ENCODE results near the gene DDX18. TPM values are rescaled to one million over a fixed set of nuclear protein-coding genes. Genes with fewer than 3 reads are reported as not detected.

Gene DDX18
- total RNA-seq, 2 donors from 2014 or later: 46.4 to 67.9 TPM

GRCh38 chr2:117855886-117856285 lies 41.4 kb downstream of the DDX18 start:
- Histone ChIP-seq H3K9me3 (no peaks in the 10 kb centered on the region), H3K27me3 (replicated peaks; ENCODE audit: insufficient read depth) (no peaks in the 10 kb centered on the region), H3K27ac (no peak overlapping the region), H3K4me1 (ENCODE audit: control insufficient read depth in 1 of 2, low read depth in 2 of 2) (no peaks in the 10 kb centered on the region), H3K36me3 (no peaks in the 10 kb centered on the region), H3K4me3 (no peak overlapping the region)
- TF ChIP-seq CTCF (IDR thresholded peaks at IDR 0.05): no peak
- DNase-seq (ENCODE audit: low spot score): no peak
- ATAC-seq (ENCODE audit: insufficient number of reproducible peaks, low FRiP score, low read depth): no peak

- no peak overlapping the region for H3K27ac ChIP-seq
- ATAC-seq (ENCODE audit: insufficient number of reproducible peaks, low FRiP score, low read depth) (no peak), DNase-seq (ENCODE audit: low spot score) (no peak)
- H3K4me1 ChIP-seq (ENCODE audit: control insufficient read depth in 1 of 2, low read depth in 2 of 2): no peaks in the 10 kb centered on the region
- H3K4me3 ChIP-seq: no peak overlapping the region
- TF ChIP-seq CTCF (IDR thresholded peaks at IDR 0.05): no peak
- H3K36me3 ChIP-seq: no peaks in the 10 kb centered on the region
- no peaks in the 10 kb centered on the region for H3K9me3 ChIP-seq
- H3K27me3 ChIP-seq (replicated peaks; ENCODE audit: insufficient read depth): no peaks in the 10 kb centered on the region
Observed at GRCh38 chr2:117856415-117857210, 42.1 kb downstream of the DDX18 start.

GRCh38 chr2:117858336-117858735 lies 43.8 kb downstream of the DDX18 start:
- no peak for TF ChIP-seq CTCF (IDR thresholded peaks at IDR 0.05)
- Histone ChIP-seq H3K36me3 (no peaks in the 10 kb centered on the region), H3K4me1 (ENCODE audit: control insufficient read depth in 1 of 2, low read depth in 2 of 2) (no peaks in the 10 kb centered on the region), H3K4me3 (no peak overlapping the region), H3K27me3 (replicated peaks; ENCODE audit: insufficient read depth) (no peaks in the 10 kb centered on the region), H3K27ac (no peak overlapping the region), H3K9me3 (no peaks in the 10 kb centered on the region)
- ATAC-seq (ENCODE audit: insufficient number of reproducible peaks, low FRiP score, low read depth) (no peak), DNase-seq (ENCODE audit: low spot score) (no peak)

- ATAC-seq (ENCODE audit: insufficient number of reproducible peaks, low FRiP score, low read depth) (no peak), DNase-seq (ENCODE audit: low spot score) (no peak)
- no peak for TF ChIP-seq CTCF (IDR thresholded peaks at IDR 0.05)
- Histone ChIP-seq H3K4me3 (no peak overlapping the region), H3K9me3 (no peaks in the 10 kb centered on the region), H3K27ac (no peak overlapping the region), H3K27me3 (replicated peaks; ENCODE audit: insufficient read depth) (no peaks in the 10 kb centered on the region), H3K4me1 (ENCODE audit: control insufficient read depth in 1 of 2, low read depth in 2 of 2) (no peaks in the 10 kb centered on the region), H3K36me3 (no peaks in the 10 kb centered on the region)
Observed at GRCh38 chr2:117858892-117859531, 44.5 kb downstream of the DDX18 start.

- no peak for ATAC-seq (ENCODE audit: insufficient number of reproducible peaks, low FRiP score, low read depth)
- H3K36me3 ChIP-seq: no peaks in the 10 kb centered on the region
- TF ChIP-seq CTCF (IDR thresholded peaks at IDR 0.05): no peak
- no peak overlapping the region for H3K4me3 ChIP-seq
- DNase-seq (ENCODE audit: low spot score): no peak
- H3K27ac ChIP-seq: no peak overlapping the region
- no peaks in the 10 kb centered on the region for H3K27me3 ChIP-seq (replicated peaks; ENCODE audit: insufficient read depth)
- no peaks in the 10 kb centered on the region for H3K4me1 ChIP-seq (ENCODE audit: control insufficient read depth in 1 of 2, low read depth in 2 of 2)
- no peaks in the 10 kb centered on the region for H3K9me3 ChIP-seq
Observed at GRCh38 chr2:117859532-117859911, 45.0 kb downstream of the DDX18 start.

Data from thoracic aorta (tissue), 2 donors.